Caco-2 (cell line): ENCODE results near the gene TAGLN2. TPM values are rescaled to one million over a fixed set of nuclear protein-coding genes. Genes with fewer than 3 reads are reported as not detected.

Experiments
- BruUV-seq: library from RNA; stranded (reverse); fragments of 400-500 nt; replicated peaks from 2 replicates; lab custom pipeline; 2021; lab: Mats Ljungman, UMichigan
- CTCF ChIA-PET: fragments of 300-600 bp; sonication (Branson Sonifier 250); formaldehyde crosslinking; loops from one replicate; lab custom pipeline; 2022; ENCODE audit warnings: antibody characterized with exemption; lab: Charles Lee
- POLR2A ChIA-PET: fragments of 300-600 bp; sonication (Branson Sonifier 250); formaldehyde crosslinking; loops from one replicate; lab custom pipeline; 2022; ENCODE audit warnings: antibody characterized with exemption; lab: Charles Lee
- DNase-seq, 2 experiments: peaks; one replicate each; pipeline versions ENCODE4 v3.0.0 to v3.0.0-alpha.2; 2020 to 2022
- H3K27me3 ChIP-seq: replicated peaks from 2 replicates; pipeline ENCODE4 v1.6.0; 2011; ENCODE audit warnings: low read length; ENCODE audit not compliant: control insufficient read depth, insufficient read depth
- H3K36me3 ChIP-seq: 2 replicates; pipeline ENCODE4 v1.5.1; 2011; ENCODE audit warnings: low read length; ENCODE audit not compliant: control insufficient read depth, insufficient read depth
- H3K4me1 ChIP-seq: fragments of 250-450 bp; sonication (Bioruptor Pico); 2 replicates; pipeline ENCODE4 v1.5.1; 2020; ENCODE audit warnings: mild to moderate bottlenecking
- H3K4me3 ChIP-seq: 2 replicates; pipeline ENCODE4 v1.5.1; 2011; ENCODE audit warnings: low read depth, mild to moderate bottlenecking, control low read depth, low read length
- H3K9me3 ChIP-seq: fragments of 250-450 bp; sonication (Bioruptor Pico); 2 replicates; pipeline ENCODE4 v1.5.1; 2020; ENCODE audit warnings: mild to moderate bottlenecking, moderate library complexity
- H3K27ac Mint-ChIP-seq: one replicate; pipeline ENCODE4 v1.8.0; 2022; ENCODE audit warnings: mixed read lengths; ENCODE audit not compliant: unreplicated experiment
- H3K27me3 Mint-ChIP-seq: one replicate; pipeline ENCODE4 v1.8.0; 2022; ENCODE audit warnings: mixed read lengths; ENCODE audit not compliant: insufficient read depth, unreplicated experiment
- H3K36me3 Mint-ChIP-seq: one replicate; pipeline ENCODE4 v1.8.0; 2022; ENCODE audit warnings: mild to moderate bottlenecking, mixed read lengths; ENCODE audit not compliant: insufficient read depth, unreplicated experiment
- H3K4me1 Mint-ChIP-seq: one replicate; pipeline ENCODE4 v1.8.0; 2022; ENCODE audit warnings: low read depth, mixed read lengths; ENCODE audit not compliant: unreplicated experiment
- H3K4me3 Mint-ChIP-seq: one replicate; pipeline ENCODE4 v1.8.0; 2022; ENCODE audit warnings: mild to moderate bottlenecking, moderate library complexity, mixed read lengths; ENCODE audit not compliant: unreplicated experiment
- H3K9me3 Mint-ChIP-seq: one replicate; pipeline ENCODE4 v1.8.0; 2022; ENCODE audit warnings: mixed read lengths; ENCODE audit not compliant: unreplicated experiment
- CTCF ChIP-seq, 2 experiments: fragments of 200-600 bp in 1 of 2; IDR thresholded peaks; 1 replicate in 1 of 2; 2 replicates in 1 of 2; pipeline versions ENCODE4 v1.5.1 to v1.8.0; 2011 to 2022; ENCODE audit warnings: antibody characterized with exemption in 1 of 2, control low read depth in 1 of 2, inconsistent platforms in 1 of 2, low read depth in 1 of 2, low read length in 1 of 2, mild to moderate bottlenecking in 1 of 2, moderate library complexity in 1 of 2; ENCODE audit not compliant: insufficient read depth in 1 of 2, severe bottlenecking in 1 of 2, unreplicated experiment in 1 of 2
- intact Hi-C: fragments of 100-400 bp; cut with micrococcal nuclease; formaldehyde crosslinking; loops from one replicate; pipeline ENCODE4 v1.10.0; 2022; ENCODE audit not compliant: unreplicated experiment
- total RNA-seq: library from RNA; stranded (reverse); gene quantifications from 2 replicates; pipeline ENCODE4 v1.2.3, GENCODE V29; 2022

TAGLN2 gene
- total RNA-seq, 1 experiment from 2014 or later, result 531 TPM

GRCh38 chr1:159962176-159962575, 36.9 kb upstream of the TAGLN2 start:
- H3K4me3 ChIP-seq, result no peak overlapping the region
- ChIA-PET CTCF (no interaction called here), POLR2A (no interaction called here)
- H3K36me3 Mint-ChIP-seq, result peaks cover 6% of the 10 kb centered on the region
- H3K27me3 ChIP-seq, result no peaks in the 10 kb centered on the region
- H3K27me3 Mint-ChIP-seq, result no peaks in the 10 kb centered on the region
- no TSS peak for BruUV-seq
- peaks cover 24% of the 10 kb centered on the region for H3K9me3 Mint-ChIP-seq
- intact Hi-C loops, result no loop called here
- no peak overlapping the region for H3K4me3 Mint-ChIP-seq
- DNase-seq, result no peak
- TF ChIP-seq CTCF (IDR thresholded peaks at IDR 0.05; ENCODE audit: insufficient read depth in 1 of 2, low read depth in 1 of 2, low read length in 1 of 2, severe bottlenecking in 1 of 2, unreplicated experiment in 1 of 2), result no peak
- no peaks in the 10 kb centered on the region for H3K36me3 ChIP-seq
- peak overlapping the region; percentile 50 for H3K27ac Mint-ChIP-seq
- H3K4me1 Mint-ChIP-seq, result peaks cover 27% of the 10 kb centered on the region
- H3K4me1 ChIP-seq, result peaks cover 41% of the 10 kb centered on the region
- H3K9me3 ChIP-seq, result no peaks in the 10 kb centered on the region; the same call in 1 of the 2 replicates

- no peak overlapping the region for H3K4me3 ChIP-seq
- no peak for DNase-seq
- H3K9me3 ChIP-seq, result no peaks in the 10 kb centered on the region; the same call in 1 of the 2 replicates
- POLR2A ChIA-PET, result no interaction called here
- Mint-ChIP-seq H3K9me3 (peaks cover 20% of the 10 kb centered on the region), H3K4me1 (peaks cover 29% of the 10 kb centered on the region), H3K27me3 (no peaks in the 10 kb centered on the region), H3K4me3 (no peak overlapping the region), H3K27ac (peak overlapping the region; percentile 50), H3K36me3 (peaks cover 6% of the 10 kb centered on the region)
- CTCF ChIA-PET, result no interaction called here
- intact Hi-C loops, result no loop called here
- H3K4me1 ChIP-seq, result peaks cover 41% of the 10 kb centered on the region
- no peak for TF ChIP-seq CTCF (IDR thresholded peaks at IDR 0.05; ENCODE audit: insufficient read depth in 1 of 2, low read depth in 1 of 2, low read length in 1 of 2, severe bottlenecking in 1 of 2, unreplicated experiment in 1 of 2)
- no peaks in the 10 kb centered on the region for H3K27me3 ChIP-seq
- H3K36me3 ChIP-seq, result no peaks in the 10 kb centered on the region
- no TSS peak for BruUV-seq
Measured at GRCh38 chr1:159961636-159962035, 36.3 kb upstream of the TAGLN2 start.

GRCh38 chr1:159960721-159961381, 35.5 kb upstream of the TAGLN2 start:
- Histone ChIP-seq H3K27me3 (no peaks in the 10 kb centered on the region), H3K36me3 (no peaks in the 10 kb centered on the region), H3K9me3 (no peaks in the 10 kb centered on the region; the same call in 1 of the 2 replicates), H3K4me3 (no peak overlapping the region), H3K4me1 (peaks cover 41% of the 10 kb centered on the region)
- Mint-ChIP-seq H3K4me1 (peaks cover 34% of the 10 kb centered on the region), H3K36me3 (peaks cover 6% of the 10 kb centered on the region), H3K4me3 (no peak overlapping the region), H3K27ac (peak overlapping the region; percentile 50), H3K9me3 (peaks cover 14% of the 10 kb centered on the region), H3K27me3 (no peaks in the 10 kb centered on the region)
- BruUV-seq, result no TSS peak
- CTCF ChIA-PET, result no interaction called here
- intact Hi-C loops, result no loop called here
- TF ChIP-seq CTCF (IDR thresholded peaks at IDR 0.05; ENCODE audit: insufficient read depth in 1 of 2, low read depth in 1 of 2, low read length in 1 of 2, severe bottlenecking in 1 of 2, unreplicated experiment in 1 of 2), result no peak
- no peak for DNase-seq
- POLR2A ChIA-PET, result no interaction called here
